ENCODE data around the gene SSBP3.

DNA sequence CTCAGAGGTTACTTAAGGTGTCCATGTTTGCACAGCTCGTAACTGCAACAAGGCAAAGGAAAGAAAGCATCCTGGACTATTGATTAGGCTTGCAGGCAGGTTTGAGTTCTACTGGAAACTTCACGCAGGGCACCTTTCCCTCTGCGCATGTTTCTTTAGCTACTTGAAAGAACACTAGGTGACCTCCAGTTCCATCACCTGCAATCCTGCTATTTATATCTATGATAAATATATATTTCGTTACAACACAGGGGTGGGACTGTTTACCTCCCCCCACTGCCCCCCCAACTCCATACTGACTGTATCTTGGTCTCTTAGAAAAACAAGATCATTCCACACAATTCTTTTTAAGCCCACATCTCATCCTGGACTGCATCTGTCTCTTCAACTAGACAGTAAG lies 12.1 kb downstream of the SSBP3 start:
- no peak for TF ChIP-seq POLR2AphosphoS5 (IDR thresholded peaks at IDR 0.05; ENCODE audit: low read depth)
- TF ChIP-seq, protein P1, sequence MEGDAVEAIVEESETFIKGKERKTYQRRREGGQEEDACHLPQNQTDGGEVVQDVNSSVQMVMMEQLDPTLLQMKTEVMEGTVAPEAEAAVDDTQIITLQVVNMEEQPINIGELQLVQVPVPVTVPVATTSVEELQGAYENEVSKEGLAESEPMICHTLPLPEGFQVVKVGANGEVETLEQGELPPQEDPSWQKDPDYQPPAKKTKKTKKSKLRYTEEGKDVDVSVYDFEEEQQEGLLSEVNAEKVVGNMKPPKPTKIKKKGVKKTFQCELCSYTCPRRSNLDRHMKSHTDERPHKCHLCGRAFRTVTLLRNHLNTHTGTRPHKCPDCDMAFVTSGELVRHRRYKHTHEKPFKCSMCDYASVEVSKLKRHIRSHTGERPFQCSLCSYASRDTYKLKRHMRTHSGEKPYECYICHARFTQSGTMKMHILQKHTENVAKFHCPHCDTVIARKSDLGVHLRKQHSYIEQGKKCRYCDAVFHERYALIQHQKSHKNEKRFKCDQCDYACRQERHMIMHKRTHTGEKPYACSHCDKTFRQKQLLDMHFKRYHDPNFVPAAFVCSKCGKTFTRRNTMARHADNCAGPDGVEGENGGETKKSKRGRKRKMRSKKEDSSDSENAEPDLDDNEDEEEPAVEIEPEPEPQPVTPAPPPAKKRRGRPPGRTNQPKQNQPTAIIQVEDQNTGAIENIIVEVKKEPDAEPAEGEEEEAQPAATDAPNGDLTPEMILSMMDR (IDR thresholded peaks at IDR 0.05; ENCODE audit: insufficient read depth, low read length) = no peak

Measured in HL-60 (cell line).